ENCODE measurements around the gene SCYGR5. TPM values are rescaled to one million over a fixed set of nuclear protein-coding genes. Genes with fewer than 3 reads are reported as not detected.

Gene SCYGR5
- total and polyA plus RNA-seq, 12 donors: not detected

DNA sequence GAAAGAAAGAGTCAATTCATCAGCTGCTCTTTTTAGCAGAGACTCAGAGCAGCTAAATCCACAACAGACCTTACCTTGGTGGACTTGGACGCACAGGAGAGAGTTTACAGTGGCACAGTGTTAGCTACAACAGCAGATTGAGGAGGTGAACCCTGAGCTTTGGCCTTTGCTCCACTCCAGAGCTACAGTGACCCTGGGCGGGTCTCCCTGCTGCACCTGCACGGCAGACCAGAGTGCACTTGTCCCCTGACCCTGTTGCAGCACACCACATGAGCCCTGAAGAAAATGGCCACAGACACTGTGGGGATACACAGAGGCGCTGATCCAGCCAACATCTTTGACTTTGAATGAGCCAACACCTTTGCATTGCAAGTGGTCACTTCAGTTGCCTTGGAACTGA is 40.3 kb downstream of the SCYGR5 start:
- no peaks in the 10 kb centered on the region for H3K4me1 ChIP-seq
- peaks cover 0 to 4% (median 0%) of the 10 kb centered on the region in 11 donors for H3K9me3 ChIP-seq
- no peaks in the 10 kb centered on the region for H3K36me3 ChIP-seq
- no peak overlapping the region for H3K4me3 ChIP-seq
- TF ChIP-seq, protein P1, sequence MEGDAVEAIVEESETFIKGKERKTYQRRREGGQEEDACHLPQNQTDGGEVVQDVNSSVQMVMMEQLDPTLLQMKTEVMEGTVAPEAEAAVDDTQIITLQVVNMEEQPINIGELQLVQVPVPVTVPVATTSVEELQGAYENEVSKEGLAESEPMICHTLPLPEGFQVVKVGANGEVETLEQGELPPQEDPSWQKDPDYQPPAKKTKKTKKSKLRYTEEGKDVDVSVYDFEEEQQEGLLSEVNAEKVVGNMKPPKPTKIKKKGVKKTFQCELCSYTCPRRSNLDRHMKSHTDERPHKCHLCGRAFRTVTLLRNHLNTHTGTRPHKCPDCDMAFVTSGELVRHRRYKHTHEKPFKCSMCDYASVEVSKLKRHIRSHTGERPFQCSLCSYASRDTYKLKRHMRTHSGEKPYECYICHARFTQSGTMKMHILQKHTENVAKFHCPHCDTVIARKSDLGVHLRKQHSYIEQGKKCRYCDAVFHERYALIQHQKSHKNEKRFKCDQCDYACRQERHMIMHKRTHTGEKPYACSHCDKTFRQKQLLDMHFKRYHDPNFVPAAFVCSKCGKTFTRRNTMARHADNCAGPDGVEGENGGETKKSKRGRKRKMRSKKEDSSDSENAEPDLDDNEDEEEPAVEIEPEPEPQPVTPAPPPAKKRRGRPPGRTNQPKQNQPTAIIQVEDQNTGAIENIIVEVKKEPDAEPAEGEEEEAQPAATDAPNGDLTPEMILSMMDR (IDR thresholded peaks at IDR 0.05): no peak
- H3K27me3 ChIP-seq: peaks cover 0 to 20% (median 0%) of the 10 kb centered on the region in 7 donors
- no peak for ATAC-seq
- DNase-seq: no peak
- H3K27ac ChIP-seq: no peak overlapping the region
- 84 to 89% methylated on average over 4 of the region's 4 CpGs for WGBS, 2 donors
- intact Hi-C loops (cut with DNase I): no loop called here

GRCh38 chr2:227707390-227707789 is 40.8 kb downstream of the SCYGR5 start:
- H3K4me3 ChIP-seq: no peak overlapping the region
- intact Hi-C loops (cut with DNase I): no loop called here
- DNase-seq: no peak
- WGBS, 2 donors: 79 to 87% methylated on average over 6 of the region's 6 CpGs
- peaks cover 0 to 3% (median 0%) of the 10 kb centered on the region in 11 donors for H3K9me3 ChIP-seq
- H3K27me3 ChIP-seq: peaks cover 0 to 20% (median 0%) of the 10 kb centered on the region in 7 donors
- no peaks in the 10 kb centered on the region for H3K36me3 ChIP-seq
- TF ChIP-seq, protein P1 (IDR thresholded peaks at IDR 0.05): no peak
- no peak overlapping the region for H3K27ac ChIP-seq
- no peaks in the 10 kb centered on the region for H3K4me1 ChIP-seq
- no peak for ATAC-seq

DNA sequence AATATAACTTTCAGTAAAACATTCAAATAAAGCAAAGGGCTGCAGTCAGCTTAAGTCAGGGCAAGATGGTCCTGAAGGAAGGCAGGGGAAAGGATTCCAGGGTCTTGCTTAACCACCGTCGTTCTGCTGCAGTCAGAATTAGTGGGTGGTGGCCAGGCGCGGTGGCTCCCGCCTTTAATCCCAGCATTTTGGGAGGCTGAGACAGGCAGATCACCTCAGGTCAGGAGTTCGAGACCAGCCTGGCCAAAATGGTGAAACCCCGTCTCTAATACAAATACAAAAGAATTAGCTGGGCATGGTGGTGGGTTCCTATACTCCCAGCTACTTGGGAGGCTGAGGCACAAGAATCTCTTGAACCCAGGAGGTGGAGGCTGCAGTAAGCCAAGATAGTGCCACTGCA is 44.4 kb downstream of the SCYGR5 start:
- no peaks in the 10 kb centered on the region for H3K9me3 ChIP-seq
- no peak overlapping the region for H3K27ac ChIP-seq
- intact Hi-C loops (cut with DNase I): no loop called here
- TF ChIP-seq, protein P1 (IDR thresholded peaks at IDR 0.05): no peak
- WGBS, 2 donors: 87 to 91% methylated on average over 7 of the region's 7 CpGs
- no peak overlapping the region for H3K4me3 ChIP-seq
- no peaks in the 10 kb centered on the region for H3K4me1 ChIP-seq
- H3K36me3 ChIP-seq: no peaks in the 10 kb centered on the region
- H3K27me3 ChIP-seq: peaks cover 0 to 13% (median 0%) of the 10 kb centered on the region in 7 donors
- ATAC-seq: no peak
- DNase-seq: no peak

GRCh38 chr2:227713291-227713690 is 46.7 kb downstream of the SCYGR5 start:
- DNase-seq: no peak
- WGBS, 2 donors: 95 to 100% methylated on average over 1 of the region's 1 CpG
- intact Hi-C loops (cut with DNase I): no loop called here

More at GRCh38 chr2:227713291-227713690, 46.7 kb downstream of the SCYGR5 start:
- H3K4me3 ChIP-seq: no peak overlapping the region
- no peak for ATAC-seq
- no peak overlapping the region for H3K27ac ChIP-seq
- no peaks in the 10 kb centered on the region for H3K9me3 ChIP-seq
- TF ChIP-seq, protein P1 (IDR thresholded peaks at IDR 0.05): no peak
- H3K36me3 ChIP-seq: no peaks in the 10 kb centered on the region
- H3K4me1 ChIP-seq: peaks cover 0 to 10% (median 7%) of the 10 kb centered on the region in 9 donors
- peaks cover 0 to 19% (median 0%) of the 10 kb centered on the region in 7 donors for H3K27me3 ChIP-seq

All from heart right ventricle (tissue), 16 donors.